ENCODE data around the gene EXOSC7. TPM values are rescaled to one million over a fixed set of nuclear protein-coding genes. Genes with fewer than 3 reads are reported as not detected.
A peak's percentile ranks its signal among the peaks of the same experiment; 100 is the strongest.

EXOSC7 gene
- total RNA-seq, 1 donor from 2014 or later = 56.2 TPM

DNA sequence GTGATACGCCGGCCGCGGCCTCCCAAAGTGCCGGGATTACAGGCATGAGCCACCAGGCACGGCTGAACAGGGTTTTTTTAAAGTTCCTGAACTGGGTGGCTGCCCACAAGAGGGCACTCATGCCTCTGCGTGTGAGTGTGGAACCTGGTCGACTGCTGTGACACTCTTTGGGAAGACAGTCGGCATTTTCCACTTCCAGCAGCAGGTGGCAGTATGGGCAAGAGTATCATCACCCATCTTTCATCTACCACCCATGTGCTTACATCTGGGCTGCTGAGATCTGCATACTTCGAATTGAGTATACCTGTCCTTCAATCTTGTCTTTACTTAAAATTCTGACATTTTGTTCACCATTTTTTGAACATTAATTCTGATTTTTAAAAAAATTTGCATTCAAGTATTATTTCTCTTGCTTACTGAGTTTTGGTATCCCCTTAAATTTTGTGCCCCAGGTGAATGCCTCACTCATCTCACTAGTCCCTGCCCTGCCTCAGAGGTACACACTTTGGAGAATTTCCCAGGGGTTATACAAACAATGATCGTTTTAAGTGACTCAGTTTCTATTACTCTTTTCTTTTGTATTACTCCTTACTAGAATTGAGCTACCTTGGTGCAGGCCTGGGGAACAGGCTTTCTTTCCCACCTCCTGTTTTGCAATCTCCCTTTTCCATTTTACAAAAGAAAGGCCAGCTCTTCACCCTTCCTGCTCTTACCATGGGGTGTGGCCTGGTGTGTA lies 61.8 kb downstream of the EXOSC7 start:
- Histone ChIP-seq H3K27me3 (no peaks in the 10 kb centered on the region), H3K4me3 (no peak overlapping the region), H3K4me1 (peaks cover 32% of the 10 kb centered on the region), H3K27ac (no peak overlapping the region), H3K36me3 (no peaks in the 10 kb centered on the region), H3K9me3 (no peaks in the 10 kb centered on the region)
- TF ChIP-seq POLR2A (IDR thresholded peaks at IDR 0.05) (no peak), POLR2AphosphoS5 (IDR thresholded peaks at IDR 0.05; ENCODE audit: insufficient read depth in 1 of 2, low read depth in 1 of 2) (peak; percentile 59 to 67)
- TF ChIP-seq, protein P1, sequence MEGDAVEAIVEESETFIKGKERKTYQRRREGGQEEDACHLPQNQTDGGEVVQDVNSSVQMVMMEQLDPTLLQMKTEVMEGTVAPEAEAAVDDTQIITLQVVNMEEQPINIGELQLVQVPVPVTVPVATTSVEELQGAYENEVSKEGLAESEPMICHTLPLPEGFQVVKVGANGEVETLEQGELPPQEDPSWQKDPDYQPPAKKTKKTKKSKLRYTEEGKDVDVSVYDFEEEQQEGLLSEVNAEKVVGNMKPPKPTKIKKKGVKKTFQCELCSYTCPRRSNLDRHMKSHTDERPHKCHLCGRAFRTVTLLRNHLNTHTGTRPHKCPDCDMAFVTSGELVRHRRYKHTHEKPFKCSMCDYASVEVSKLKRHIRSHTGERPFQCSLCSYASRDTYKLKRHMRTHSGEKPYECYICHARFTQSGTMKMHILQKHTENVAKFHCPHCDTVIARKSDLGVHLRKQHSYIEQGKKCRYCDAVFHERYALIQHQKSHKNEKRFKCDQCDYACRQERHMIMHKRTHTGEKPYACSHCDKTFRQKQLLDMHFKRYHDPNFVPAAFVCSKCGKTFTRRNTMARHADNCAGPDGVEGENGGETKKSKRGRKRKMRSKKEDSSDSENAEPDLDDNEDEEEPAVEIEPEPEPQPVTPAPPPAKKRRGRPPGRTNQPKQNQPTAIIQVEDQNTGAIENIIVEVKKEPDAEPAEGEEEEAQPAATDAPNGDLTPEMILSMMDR (IDR thresholded peaks at IDR 0.05) = peak in 2 of 3 experiments; percentile 92 to 99
- peak in 1 of 2 donors; percentile 93 for DNase-seq (ENCODE audit: extremely low spot score in 2 of 2)
- intact Hi-C loops (cut with DNase I) = loop anchor here (5.0 kb wide), 1 partner anchor 619 kb away; no protein-coding TSS in a partner anchor

DNA sequence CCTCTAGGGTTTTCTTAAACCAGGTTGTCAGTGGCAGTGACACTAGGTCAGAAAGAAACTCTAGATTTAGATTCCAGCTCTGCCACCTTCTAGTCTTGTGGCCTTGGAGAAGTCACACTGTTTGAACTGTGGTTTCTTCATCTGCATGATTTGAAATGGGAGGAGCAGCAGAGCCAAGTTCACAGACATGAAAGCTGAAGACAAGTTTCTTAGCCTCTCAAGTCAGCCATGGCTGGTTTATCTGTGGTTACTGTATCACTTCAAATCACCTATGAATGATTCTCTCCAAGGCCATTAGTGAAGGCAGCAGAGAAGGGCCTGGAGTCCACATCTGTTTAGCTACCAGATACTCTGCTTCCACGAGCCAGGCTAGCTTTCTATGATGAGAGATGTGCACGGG lies 65.6 kb downstream of the EXOSC7 start:
- Histone ChIP-seq H3K4me3 (no peak overlapping the region), H3K27me3 (no peaks in the 10 kb centered on the region), H3K4me1 (peaks cover 8% of the 10 kb centered on the region), H3K36me3 (no peaks in the 10 kb centered on the region), H3K9me3 (no peaks in the 10 kb centered on the region), H3K27ac (no peak overlapping the region)
- DNase-seq (ENCODE audit: extremely low spot score in 2 of 2) = no peak
- intact Hi-C loops (cut with DNase I) = loop anchor here (5.0 kb wide), 2 partner anchors 166 to 466 kb away; no protein-coding TSS in a partner anchor
- TF ChIP-seq POLR2A (IDR thresholded peaks at IDR 0.05) (no peak), POLR2AphosphoS5 (IDR thresholded peaks at IDR 0.05; ENCODE audit: insufficient read depth in 1 of 2, low read depth in 1 of 2) (no peak)
- TF ChIP-seq, protein P1 (IDR thresholded peaks at IDR 0.05) = no peak

DNA sequence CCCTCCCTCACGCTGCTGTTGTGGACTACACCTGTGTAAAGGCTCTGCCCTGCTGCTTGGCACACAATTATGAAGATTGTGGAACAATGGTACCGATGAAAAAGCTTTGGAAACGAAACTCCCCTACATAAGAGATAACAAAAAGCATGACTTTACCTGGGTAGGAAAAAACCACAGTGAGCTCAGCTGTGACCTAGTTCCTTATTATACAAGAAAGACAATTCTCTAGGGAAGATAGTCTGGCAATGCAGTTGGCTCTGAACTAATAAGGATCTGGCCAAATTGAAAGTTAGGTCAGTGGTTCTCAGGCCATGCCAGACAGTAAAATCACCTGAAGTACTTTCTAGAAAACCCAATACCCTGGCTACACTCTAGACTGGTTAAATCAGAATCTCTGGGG lies 66.1 kb downstream of the EXOSC7 start:
- Histone ChIP-seq H3K4me3 (no peak overlapping the region), H3K27me3 (no peaks in the 10 kb centered on the region), H3K27ac (no peak overlapping the region), H3K4me1 (peaks cover 6% of the 10 kb centered on the region), H3K36me3 (no peaks in the 10 kb centered on the region), H3K9me3 (no peaks in the 10 kb centered on the region)
- no peak for DNase-seq (ENCODE audit: extremely low spot score in 2 of 2)
- TF ChIP-seq, protein P1 (IDR thresholded peaks at IDR 0.05) = no peak
- TF ChIP-seq POLR2AphosphoS5 (IDR thresholded peaks at IDR 0.05; ENCODE audit: insufficient read depth in 1 of 2, low read depth in 1 of 2) = no peak
- TF ChIP-seq POLR2A (IDR thresholded peaks at IDR 0.05) = no peak
- intact Hi-C loops (cut with DNase I) = loop anchor here (5.0 kb wide), 2 partner anchors 165 to 465 kb away; no protein-coding TSS in a partner anchor

DNA sequence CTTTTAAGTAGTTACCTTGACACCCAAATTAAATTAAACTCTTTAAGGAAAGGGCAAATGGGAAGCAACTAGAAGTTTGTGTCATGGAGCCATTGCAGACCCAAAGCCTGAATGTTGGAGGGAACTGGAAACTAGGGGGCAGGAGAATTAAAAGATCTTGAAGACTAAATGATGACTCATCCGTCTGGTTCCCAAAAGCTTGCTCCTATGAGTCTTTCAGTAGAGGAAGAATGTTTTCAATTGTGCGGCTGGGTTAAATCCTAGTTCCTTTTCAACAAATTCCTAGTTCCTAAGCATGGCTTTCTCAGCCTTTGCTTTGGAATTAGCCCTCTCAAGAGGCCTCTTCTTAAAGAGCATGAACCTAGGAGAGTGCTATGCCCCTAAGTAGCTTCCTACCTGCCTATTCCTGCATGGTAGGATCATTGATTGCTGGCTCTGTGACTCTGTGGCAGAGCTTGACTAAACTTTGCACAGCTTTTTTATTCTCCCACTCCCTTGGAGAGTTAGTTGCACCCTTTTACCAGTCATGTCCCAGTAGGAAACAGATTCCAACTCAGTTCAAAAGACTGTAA lies 67.8 kb downstream of the EXOSC7 start:
- H3K27me3 ChIP-seq = no peaks in the 10 kb centered on the region
- H3K36me3 ChIP-seq = no peaks in the 10 kb centered on the region
- intact Hi-C loops (cut with DNase I) = loop anchor here (5.0 kb wide), 2 partner anchors 163 to 463 kb away; no protein-coding TSS in a partner anchor
- H3K27ac ChIP-seq = no peak overlapping the region
- peaks cover 6% of the 10 kb centered on the region for H3K4me1 ChIP-seq
- H3K9me3 ChIP-seq = no peaks in the 10 kb centered on the region
- no peak overlapping the region for H3K4me3 ChIP-seq
- DNase-seq (ENCODE audit: extremely low spot score in 2 of 2) = no peak
- TF ChIP-seq, protein P1 (IDR thresholded peaks at IDR 0.05) = peak in 1 of 3 experiments; percentile 33
- TF ChIP-seq POLR2A (IDR thresholded peaks at IDR 0.05) = no peak

DNA sequence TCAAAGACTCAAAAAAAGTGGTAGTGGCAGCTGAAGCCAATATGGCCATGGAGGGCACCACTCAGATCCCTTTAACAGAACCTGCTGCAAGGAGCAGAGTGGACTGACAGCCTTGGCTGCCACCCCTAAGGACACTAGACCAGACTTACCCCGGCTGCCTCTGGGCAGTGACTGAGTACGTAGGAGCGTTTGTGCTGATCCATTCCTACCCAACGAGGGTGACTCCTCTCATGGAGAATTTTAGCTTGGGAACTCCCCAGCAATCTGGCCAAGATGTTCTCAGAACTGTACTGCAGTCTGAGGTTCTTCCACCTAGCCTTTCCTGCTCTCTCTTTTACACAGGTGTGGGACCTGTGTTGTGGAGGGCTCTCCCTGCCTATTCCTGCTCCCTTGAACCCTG lies 72.2 kb downstream of the EXOSC7 start:
- intact Hi-C loops (cut with DNase I) = no loop called here
- no peaks in the 10 kb centered on the region for H3K36me3 ChIP-seq
- no peak for DNase-seq (ENCODE audit: extremely low spot score in 2 of 2)

More for the DNA sequence above, 72.2 kb downstream of the EXOSC7 start:
- no peaks in the 10 kb centered on the region for H3K27me3 ChIP-seq
- peaks cover 6% of the 10 kb centered on the region for H3K4me1 ChIP-seq
- TF ChIP-seq, protein P1 (IDR thresholded peaks at IDR 0.05) = no peak
- TF ChIP-seq POLR2AphosphoS5 (IDR thresholded peaks at IDR 0.05; ENCODE audit: insufficient read depth in 1 of 2, low read depth in 1 of 2) (no peak), POLR2A (IDR thresholded peaks at IDR 0.05) (no peak)
- H3K4me3 ChIP-seq = no peak overlapping the region
- no peaks in the 10 kb centered on the region for H3K9me3 ChIP-seq
- H3K27ac ChIP-seq = no peak overlapping the region
